ENCODE measurements around the gene PKD1L1. TPM values are rescaled to one million over a fixed set of nuclear protein-coding genes. Genes with fewer than 3 reads are reported as not detected.
A peak's percentile ranks its signal among the peaks of the same experiment; 100 is the strongest.

Gene PKD1L1
- total RNA-seq, 6 experiments from 2014 or later = 0.13 to 1.4 (median 0.51) TPM; not detected in 1

GRCh38 chr7:47888371-47889265 is 59.6 kb downstream of the PKD1L1 start:
- intact Hi-C loops (cut with DNase I) = no loop called here
- Histone ChIP-seq H3K27ac (no peak overlapping the region), H3K4me1 (no peaks in the 10 kb centered on the region), H3K9me3 (no peaks in the 10 kb centered on the region), H3K27me3 (no peaks in the 10 kb centered on the region), H3K36me3 (no peaks in the 10 kb centered on the region), H3K4me3 (no peak overlapping the region)
- ATAC-seq = peak in 1 of 4 donors; percentile 9
- DNase-seq = no peak
- TF ChIP-seq CTCF (IDR thresholded peaks at IDR 0.05) (no peak), POLR2A (IDR thresholded peaks at IDR 0.05) (no peak)
- 93% methylated on average over 10 of the region's 18 CpGs for WGBS (ENCODE audit: insufficient coverage, low coverage, low lambda C conversion rate, missing lambda C conversion rate)

GRCh38 chr7:47887016-47887640 is 61.1 kb downstream of the PKD1L1 start:
- intact Hi-C loops (cut with DNase I) = no loop called here
- H3K4me1 ChIP-seq = no peaks in the 10 kb centered on the region
- H3K36me3 ChIP-seq = no peaks in the 10 kb centered on the region
- no peak overlapping the region for H3K27ac ChIP-seq
- TF ChIP-seq CTCF (IDR thresholded peaks at IDR 0.05) (no peak), POLR2A (IDR thresholded peaks at IDR 0.05) (no peak)
- H3K4me3 ChIP-seq = no peak overlapping the region
- DNase-seq (no peak), ATAC-seq (no peak)
- no peaks in the 10 kb centered on the region for H3K9me3 ChIP-seq
- no peaks in the 10 kb centered on the region for H3K27me3 ChIP-seq
- 92% methylated on average over 7 of the region's 7 CpGs for WGBS (ENCODE audit: insufficient coverage, low coverage, low lambda C conversion rate, missing lambda C conversion rate)

GRCh38 chr7:47885987-47886811 is 62.1 kb downstream of the PKD1L1 start:
- no peak overlapping the region for H3K4me3 ChIP-seq
- WGBS (ENCODE audit: insufficient coverage, low coverage, low lambda C conversion rate, missing lambda C conversion rate) = 80% methylated on average over 9 of the region's 12 CpGs
- ATAC-seq (no peak), DNase-seq (no peak)
- H3K9me3 ChIP-seq = no peaks in the 10 kb centered on the region
- TF ChIP-seq CTCF (IDR thresholded peaks at IDR 0.05) (no peak), POLR2A (IDR thresholded peaks at IDR 0.05) (no peak)
- intact Hi-C loops (cut with DNase I) = no loop called here
- no peaks in the 10 kb centered on the region for H3K27me3 ChIP-seq
- H3K27ac ChIP-seq = no peak overlapping the region
- no peaks in the 10 kb centered on the region for H3K36me3 ChIP-seq
- H3K4me1 ChIP-seq = no peaks in the 10 kb centered on the region

- no peaks in the 10 kb centered on the region for H3K27me3 ChIP-seq
- H3K27ac ChIP-seq = no peak overlapping the region
- intact Hi-C loops (cut with DNase I) = no loop called here
- no peak for DNase-seq
- no peak overlapping the region for H3K4me3 ChIP-seq
- TF ChIP-seq CTCF (IDR thresholded peaks at IDR 0.05) = no peak
- no peak for TF ChIP-seq POLR2A (IDR thresholded peaks at IDR 0.05)
- H3K9me3 ChIP-seq = no peaks in the 10 kb centered on the region
- H3K36me3 ChIP-seq = no peaks in the 10 kb centered on the region
- ATAC-seq = no peak
- H3K4me1 ChIP-seq = no peaks in the 10 kb centered on the region
- WGBS (ENCODE audit: insufficient coverage, low coverage, low lambda C conversion rate, missing lambda C conversion rate) = 53% methylated on average over 6 of the region's 10 CpGs
Observed at GRCh38 chr7:47885309-47885986, 62.8 kb downstream of the PKD1L1 start.

All from right lobe of liver (tissue), 6 donors.